ENCODE data around the gene NRROS.
"Not testable (repeated sequence)": the region's sequence is repeated elsewhere in the genome, so short reads cannot be mapped to it uniquely, and the experiment has no call there.

- TF ChIP-seq EZH2phosphoT487 (IDR thresholded peaks at IDR 0.05; ENCODE audit: borderline replicate concordance); CTCF (conservative IDR thresholded peaks at IDR 0.05; ENCODE audit: low read length): not testable (repeated sequence)
These were observed 19.9 kb upstream of the NRROS start for GRCh38 chr3:196619627-196620026.

All from Loucy (cell line).